H4 (cell line): Measurements from ENCODE around the gene ADAMTS12. TPM values are rescaled to one million over a fixed set of nuclear protein-coding genes. Genes with fewer than 3 reads are reported as not detected.

ENCODE experiments used
- DNase-seq: peaks from one replicate; pipeline ENCODE4 v3.0.0-alpha.2; 2015; ENCODE audit warnings: low spot score
- total RNA-seq: library from RNA; depleted of rRNA; stranded (reverse); fragments of >200 nt; shearing (Covaris generic); gene quantifications from 2 replicates; pipeline ENCODE4 v1.2.3, GENCODE V29; 2014

Gene ADAMTS12
- total RNA-seq, 1 experiment from 2014 or later = 11.6 TPM

DNA sequence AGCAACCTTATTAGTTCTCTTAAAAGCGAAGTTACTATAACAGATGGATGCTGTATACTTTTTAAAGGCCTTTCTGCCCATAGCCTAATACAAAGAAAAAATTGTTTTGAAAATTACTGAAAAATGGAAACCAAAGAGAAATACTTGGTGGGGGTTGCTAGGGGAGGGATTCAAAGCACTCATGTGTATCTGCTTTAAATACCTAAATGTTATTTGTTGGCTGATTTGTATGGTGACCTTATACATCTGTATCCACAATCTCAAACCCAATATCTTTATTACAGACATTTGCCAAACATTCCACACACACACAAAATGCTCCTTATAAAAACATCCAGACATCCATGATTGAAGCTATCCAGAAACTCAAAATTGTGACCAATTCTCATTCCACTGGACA lies 172.0 kb downstream of the ADAMTS12 start:
- no peak for DNase-seq

DNA sequence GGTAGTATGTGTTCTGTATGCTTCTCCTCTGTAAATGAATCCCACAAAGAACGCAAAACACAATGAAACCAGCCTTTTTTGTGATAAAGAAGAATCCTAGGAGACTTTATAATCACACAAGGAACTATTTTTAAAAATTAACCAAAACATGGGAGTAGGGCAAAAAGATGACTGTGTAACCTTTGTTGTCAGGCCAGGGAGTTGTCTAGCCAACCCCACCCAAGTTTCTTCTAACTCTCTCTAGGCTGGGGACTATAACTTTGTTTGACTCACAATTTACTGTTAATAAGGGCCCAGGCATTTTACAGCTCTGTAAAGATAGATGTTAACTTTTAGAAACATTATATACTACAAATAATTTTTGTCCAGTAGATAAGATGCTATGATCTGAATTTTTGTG lies 176.1 kb downstream of the ADAMTS12 start:
- DNase-seq = no peak

DNA sequence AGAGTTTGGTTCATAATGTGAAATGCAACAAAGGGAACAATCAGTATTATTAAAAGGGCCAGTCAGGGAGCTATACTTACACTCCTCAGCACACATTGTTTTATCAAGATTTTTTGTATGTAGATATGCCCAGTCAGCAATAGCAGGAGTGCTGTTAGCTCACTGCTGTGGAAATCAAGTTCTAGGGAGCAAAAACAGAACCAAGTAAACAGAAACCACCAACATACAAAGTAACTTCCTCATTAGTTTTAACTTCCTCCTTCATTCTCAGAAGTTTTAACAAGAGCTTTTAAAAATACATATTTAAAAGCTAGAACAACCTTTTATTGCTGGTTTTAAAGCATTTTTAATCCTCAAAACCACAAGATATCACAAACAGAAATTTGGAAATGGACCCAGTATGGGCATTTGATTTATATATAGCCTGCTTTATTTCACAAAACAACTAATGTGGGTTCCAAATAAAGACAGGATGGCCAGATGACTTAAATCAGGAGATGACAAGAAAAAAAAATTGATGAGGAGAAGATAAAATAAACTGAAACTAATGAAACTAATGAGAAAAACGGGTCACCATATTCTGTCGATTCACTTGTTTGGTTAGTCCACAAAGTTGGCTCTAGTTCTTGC lies 178.5 kb downstream of the ADAMTS12 start:
- no peak for DNase-seq

DNA sequence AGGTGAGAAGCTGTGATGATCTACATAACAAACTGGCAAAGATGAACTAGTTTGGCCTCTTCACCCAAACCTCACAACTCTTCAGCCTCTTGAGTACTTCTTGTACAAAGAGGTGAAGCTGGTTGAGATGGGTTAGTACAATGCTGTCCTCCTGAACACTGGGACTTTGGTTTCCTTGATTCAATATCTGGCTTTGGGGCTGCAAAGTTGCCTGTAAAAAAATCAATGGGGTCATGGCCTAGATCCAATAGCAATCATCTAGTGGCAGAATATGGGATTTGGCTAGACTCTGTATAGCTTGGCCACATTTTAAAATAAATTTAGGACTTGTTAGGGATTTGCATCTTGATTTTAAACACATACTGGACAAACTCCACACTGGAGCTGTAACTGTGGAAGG lies 179.1 kb downstream of the ADAMTS12 start:
- DNase-seq = no peak

DNA sequence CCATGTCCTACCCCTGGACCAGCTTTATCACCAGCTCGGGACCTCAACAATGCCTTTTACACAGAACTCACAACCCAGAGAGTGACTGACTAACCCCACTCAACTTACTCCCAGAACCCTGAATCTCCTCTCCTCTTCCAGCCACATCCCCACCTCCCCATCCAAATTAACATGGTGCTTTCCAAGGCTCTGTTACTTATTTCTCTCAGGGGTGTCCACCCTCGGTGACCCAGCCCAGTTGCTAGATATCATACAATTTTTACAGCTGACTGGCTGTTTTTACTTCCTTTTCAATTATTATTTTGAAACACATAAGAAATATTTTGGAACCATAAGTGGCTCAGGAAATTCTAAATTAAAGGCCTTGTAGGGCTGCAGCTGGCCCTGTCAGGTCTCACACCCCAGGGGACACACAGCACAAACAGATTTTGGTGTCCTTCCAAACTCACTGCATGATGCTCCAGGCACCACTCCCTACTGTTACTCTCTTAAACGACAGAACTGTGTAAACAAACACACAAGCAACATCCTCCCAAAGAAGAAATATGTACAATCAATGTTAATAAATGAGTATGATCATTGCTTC lies 180.6 kb downstream of the ADAMTS12 start:
- DNase-seq = no peak

DNA sequence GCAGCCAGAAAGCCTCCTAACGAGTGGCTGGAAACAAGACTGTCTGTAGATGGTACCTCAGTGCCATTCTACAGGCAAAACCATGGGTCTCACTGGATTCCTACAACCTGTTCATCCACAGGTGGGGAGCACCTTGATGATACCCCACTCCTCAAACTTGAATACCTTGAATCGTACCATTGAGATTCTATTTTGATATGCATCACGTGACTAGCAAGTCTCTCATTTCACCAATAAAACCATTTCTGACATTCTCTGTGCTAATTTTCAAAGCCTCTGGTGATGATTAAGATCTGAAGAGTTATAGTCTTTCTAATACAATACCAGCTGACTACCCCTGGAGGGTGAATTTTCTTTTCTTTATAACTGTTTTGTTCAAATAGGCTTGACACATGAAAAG lies 188.9 kb downstream of the ADAMTS12 start:
- no peak for DNase-seq

DNA sequence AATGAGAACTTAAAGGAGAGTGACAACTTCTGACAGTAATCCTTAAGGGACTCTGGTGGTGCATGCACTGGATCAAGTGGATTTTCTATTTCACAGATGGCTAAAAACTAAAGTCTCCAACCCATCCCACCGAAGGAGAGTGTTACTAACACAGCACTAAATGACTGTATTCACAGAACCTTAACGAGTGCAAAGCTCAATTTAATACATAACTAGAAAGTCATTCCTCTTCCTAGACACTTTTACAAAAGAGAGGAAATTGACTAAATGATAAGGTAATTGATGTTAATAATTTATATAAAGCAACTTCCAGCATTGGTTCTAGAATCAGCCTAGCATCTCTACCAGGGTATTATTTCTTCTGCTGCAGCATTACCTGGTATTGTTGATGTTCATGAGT lies 189.8 kb downstream of the ADAMTS12 start:
- no peak for DNase-seq

DNA sequence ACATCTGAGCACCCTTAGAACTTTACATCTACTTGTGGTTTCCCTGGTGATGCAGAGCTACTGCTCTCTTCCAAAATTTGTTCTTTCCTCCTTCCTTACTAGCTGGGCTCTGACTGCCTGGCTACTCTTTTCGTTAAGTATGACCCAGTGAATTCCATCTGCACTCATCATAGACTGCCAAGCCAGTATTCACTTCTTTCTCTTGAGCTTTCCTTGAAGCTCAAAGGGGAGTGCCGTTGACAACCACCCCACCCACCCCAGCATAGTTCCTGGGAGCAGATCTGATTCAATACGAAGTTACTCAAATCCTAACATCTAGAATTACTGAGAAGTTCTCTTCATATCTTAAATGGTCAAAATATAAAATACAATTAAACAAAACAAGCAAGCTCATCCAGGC lies 190.5 kb downstream of the ADAMTS12 start:
- DNase-seq = no peak

DNA sequence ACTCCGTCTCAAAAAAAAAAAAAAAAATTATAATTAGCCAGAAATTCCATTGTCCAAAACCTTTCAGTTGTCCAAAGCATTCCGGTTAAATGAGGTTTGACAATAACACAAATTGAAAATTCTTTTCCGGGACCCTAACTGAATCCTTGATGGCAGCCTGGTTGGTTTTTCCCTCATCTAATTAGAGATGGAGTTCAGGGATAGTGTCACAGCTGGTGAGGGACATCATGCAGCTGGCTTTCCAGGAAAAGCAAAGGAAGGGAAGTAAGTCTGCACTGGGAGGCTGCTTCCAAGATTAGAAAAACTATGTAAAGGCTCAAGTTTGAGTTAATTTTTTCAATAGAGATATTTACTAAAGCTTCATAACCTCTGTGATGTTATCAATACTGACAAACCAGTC lies 195.4 kb downstream of the ADAMTS12 start:
- no peak for DNase-seq

DNA sequence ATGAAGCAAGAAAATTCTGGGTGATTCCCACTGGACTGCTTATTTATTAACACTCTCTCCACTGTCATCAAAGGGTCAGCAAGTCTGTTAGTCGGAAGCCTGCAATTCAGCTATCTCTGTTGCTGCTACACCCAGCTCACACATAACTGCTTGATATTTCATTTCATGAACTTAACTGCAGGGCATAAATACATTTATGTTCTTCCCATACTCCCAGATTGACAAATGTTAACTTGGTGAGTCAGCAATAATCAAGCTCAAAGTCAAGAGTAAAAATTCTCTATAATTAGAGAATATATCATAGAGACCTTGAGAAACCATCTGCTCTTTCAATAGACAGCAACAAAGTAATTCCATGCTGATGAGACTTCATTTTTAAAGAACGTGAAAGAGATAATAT lies 198.8 kb downstream of the ADAMTS12 start:
- DNase-seq = no peak

DNA sequence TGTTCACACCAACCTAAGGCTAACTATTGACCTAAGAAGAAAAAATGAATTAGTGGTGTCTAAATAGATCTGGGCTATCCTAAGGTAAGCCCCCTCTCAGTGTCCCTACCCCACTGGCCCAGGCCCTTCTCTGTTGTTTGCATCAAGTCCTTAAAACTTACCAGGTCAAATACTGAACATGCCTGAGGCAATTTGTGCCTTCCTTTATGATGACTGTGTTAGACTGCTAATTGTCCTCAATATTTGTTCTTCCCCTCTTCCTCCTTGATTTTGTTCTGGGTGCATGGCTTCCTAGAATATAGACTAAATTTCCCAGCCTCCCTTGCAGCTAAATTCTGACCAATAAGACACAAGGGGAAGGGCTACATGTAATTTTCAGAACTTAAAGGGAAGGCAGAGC lies 199.9 kb downstream of the ADAMTS12 start:
- no peak for DNase-seq

DNA sequence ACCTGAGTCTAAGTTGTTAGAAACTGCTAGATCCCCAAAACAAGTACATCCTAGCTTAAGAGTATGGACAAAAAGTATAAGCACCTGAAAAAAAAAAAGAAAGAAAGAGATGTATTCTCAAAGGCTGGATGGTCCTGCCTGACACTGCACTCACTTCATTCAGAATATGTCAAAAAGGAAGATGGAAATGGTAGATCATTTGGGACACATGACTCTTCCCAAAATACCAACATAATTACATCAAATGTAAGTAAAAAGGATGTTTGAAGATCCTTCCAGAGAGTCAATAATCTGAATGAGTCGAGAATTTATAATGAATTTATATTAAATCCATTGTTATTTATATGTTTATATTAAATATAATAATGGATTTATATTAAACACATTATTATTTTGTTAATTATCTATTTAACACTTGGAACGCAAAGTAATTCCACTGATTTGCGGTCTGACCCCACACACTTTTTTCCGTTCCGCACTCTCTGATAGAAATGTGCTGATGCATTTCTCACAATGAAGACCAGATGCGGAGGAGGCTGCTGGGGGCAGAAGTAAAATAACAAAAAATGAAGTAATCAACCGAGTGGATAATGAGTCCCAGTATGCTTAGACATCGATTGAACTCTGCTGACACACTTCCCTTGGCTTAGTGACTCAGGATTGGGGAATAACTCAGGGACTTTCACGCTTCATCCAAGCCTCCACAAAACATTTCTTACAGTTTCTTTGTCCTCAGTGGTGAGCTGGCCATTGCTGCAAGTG lies 201.2 kb downstream of the ADAMTS12 start:
- DNase-seq = peak; percentile 38

DNA sequence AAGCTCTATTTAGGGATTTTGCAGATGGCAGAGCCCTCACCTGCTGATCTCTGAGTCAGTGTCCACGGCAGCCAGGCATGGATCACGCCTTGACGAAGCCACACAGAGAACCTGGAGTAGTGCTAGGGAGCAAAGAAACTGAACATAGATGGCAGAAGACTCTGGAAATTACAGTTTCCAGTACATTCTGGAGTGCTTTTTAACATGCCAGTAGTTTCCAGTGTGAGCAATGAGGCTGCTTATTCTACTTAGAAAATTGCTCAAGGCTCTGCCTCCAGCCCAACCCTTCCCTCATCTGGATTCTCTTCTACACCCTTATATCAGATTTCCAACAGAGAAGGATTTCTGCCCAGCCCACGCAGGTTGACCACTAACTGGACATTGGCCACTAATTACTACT lies 203.3 kb downstream of the ADAMTS12 start:
- DNase-seq = no peak

DNA sequence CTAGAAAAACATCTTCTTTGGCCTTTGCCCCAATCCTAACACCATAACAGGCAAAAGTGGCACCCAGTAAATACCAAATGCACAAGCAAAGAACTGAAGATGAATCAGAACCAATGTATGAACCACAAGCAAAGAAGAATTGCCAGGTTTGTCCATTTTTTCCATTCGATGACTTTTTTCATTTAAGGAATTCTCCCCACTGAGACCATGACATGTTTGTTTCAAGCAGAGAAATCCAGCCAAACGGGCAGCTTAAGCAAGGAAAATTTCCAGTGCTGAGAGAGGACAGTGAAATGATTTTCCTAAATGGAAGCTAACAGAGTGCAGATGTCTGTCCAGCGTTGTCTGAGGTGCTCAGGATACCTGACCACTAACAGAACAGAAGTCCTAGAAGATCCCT lies 203.7 kb downstream of the ADAMTS12 start:
- DNase-seq = no peak

DNA sequence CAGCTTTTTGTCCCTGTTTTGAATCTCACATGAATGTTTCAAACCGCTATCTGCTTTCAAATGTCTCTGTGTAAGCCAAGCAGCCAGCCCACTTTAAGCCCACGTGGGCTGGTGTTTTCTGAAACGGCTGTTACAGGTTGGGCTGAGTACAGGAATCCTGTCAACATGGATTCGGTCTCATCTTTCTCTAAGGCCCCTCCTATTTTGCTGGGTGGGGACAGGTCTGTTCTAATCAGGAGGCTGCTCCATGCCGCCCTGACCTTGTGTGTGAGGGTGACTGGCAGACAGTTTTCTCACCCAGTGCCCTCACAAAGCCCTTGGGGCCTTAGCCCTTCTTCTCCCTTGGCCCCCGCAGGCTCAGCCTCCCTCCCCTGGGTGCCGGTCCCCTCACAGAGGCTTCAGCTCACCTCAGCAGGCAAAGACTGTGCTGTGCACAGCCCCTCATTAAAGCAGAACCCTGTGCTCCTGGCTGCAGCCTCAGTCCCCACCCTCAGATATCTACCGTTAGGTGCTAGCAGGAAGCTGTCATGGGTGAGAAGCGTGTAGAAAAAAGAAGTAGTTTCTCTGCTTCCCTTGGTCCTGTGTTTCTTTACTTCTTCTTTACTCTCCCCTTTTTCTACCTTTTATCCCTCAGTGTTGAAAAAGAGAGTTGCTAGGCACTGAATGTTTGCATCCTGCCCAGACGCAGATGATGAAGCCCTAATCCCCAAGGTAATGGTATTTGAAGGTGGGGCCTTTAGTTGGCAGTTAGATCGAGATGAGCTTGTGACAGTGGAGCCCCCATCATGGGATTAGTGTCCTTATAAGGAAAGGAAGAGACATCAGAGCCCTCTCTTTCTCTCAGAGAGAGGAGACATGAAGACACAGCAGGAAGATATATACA lies 205.7 kb downstream of the ADAMTS12 start:
- no peak for DNase-seq

DNA sequence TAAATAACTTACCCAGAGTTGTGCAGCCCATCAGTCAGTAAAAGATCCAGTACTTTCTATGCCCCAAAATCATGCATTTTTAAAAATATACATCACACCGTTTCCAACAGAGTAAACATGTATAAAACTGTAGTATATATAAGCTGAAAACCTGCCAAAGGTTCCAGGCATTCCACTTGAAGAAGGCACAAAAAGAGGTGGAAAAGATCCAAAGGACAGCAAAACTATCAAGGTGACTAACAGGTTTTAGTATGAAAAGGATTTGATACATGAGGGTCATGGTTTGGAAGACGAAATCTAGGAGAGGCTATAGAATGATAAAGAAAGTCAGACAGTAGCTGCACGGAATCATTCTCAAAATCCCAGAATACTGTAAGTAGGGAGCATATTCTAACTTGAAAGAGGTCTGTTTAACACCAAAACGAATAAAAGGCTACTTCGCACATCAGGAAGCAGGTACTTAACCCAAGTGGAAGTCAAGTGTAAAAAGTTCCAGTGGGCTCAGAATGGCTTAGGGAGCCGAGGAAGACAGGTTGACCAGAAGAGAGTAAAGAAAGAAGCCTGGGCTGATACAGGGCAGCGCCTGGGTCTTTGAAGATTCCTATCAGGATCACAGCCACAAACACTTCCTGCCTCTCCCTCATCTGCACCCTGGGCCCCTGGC lies 207.2 kb downstream of the ADAMTS12 start:
- no peak for DNase-seq

DNA sequence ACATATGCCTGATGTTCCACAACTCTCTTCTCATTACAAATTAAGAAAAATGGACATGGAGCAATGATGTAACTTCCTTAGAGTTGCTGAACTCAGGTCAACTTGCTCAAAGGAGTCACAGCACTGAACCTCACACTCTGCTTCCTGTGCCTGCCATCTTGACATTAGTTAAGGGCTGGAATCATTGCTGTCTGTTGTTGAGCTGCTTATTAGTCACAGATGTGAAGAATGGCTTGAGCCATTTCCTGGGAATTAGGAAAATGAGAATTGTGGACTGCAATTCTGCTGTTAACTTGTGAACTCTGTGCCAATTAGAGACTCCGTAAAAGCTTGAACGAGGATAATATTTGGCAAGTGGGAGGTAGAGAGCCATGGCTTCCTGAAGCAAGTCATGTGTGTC lies 212.0 kb downstream of the ADAMTS12 start:
- DNase-seq = no peak

DNA sequence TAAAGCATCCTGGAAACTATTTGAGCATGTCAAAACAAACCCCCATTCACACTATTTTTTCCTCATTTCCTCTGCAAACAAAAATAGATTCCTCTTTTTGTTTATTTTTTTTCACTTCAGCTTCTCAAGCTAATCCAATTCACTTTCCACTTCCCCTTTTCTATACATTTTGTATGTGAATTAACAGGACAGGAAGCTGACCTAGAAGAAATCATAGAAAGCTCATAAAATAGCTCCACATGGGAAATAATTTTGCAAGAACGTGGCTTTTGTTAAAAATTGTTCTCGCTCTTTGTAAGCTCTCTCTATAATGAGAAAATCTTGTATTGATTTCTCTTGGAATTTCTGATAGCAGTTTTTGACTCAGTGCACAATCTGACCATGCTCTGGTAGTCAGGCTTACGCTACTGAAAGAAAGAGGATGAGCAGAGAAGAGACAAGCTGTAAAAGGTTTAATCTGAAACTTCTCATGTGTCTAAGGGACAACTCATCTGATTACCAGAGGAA lies 215.8 kb downstream of the ADAMTS12 start:
- DNase-seq = no peak

DNA sequence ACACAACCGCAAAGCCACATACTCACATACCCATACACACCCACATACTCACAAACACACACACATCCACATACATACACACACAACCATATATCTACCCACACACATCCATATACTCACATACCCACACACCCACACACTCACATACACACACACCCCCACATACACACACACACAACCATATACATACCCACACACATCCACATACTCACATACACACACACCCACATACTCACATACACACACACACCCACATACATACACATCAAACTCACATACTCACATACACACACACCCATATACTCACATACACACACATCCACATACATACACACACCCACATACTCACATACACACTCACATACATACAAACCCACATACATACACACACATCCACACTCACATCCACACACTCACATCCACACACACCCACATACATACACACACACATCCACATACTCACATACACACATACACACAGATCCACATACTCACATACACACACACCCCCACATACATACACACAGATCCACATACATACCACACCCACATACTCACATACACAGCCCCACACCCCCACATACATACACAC lies 220.0 kb downstream of the ADAMTS12 start:
- no peak for DNase-seq

DNA sequence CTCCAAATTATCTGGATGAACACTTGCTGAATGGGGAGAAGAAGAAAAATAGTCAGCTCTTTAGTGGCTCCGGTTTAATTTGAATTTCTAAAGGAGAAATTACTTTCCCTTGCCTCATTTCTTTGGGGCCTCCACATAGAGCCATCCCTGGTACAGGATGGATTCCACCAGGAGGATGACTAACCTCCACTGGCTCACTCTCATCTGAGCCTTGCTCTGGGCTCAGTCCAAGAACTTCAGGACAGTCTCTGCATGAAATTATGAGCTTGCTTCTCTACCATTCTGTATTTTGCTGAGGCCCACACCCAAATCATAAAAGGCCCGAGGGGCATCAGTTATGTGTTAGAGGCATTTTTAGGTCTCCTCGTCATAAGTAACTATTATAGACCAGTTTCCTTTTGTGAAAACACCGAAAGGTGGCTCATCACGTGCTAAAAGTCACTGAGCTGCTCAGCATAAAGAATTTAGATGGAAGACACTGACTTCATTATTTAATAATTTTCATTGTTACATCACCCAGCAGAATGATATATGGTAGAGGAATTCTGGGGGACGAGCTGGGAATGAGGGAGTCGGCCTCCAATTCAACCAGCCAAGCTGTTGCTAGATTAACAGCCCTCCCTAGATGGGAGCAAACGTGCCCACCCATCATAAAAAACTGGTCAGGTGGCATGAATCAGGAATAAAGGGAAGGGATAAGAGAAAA lies 228.9 kb downstream of the ADAMTS12 start:
- no peak for DNase-seq
